GM18526 (cell line): ENCODE data around the gene KIR3DL1.

Experiments used
- POLR2A ChIP-seq: IDR thresholded peaks from 3 replicates; pipeline ENCODE4 v1.6.1; 2011; ENCODE audit not compliant: insufficient read length; ENCODE audit errors: extremely low read depth

Gene KIR3DL1

DNA sequence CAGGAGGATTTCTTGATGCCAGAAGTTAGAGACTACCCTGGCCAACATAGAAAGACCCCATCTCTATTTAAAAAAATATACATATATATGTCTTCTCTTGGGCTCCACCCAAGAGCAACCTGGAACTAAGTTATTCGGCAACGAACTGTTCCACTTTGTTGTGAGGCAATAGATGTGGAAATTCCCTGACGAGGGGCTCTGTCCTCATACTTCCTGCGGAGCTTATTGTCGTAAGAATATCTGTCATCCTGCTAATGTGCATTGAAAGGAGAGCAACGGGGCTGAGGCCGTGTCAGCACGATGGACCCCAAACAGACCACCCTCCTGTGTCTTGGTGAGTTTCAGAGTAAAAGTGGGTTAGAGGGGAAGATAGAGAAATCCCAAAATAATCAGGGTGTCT lies 57.7 kb downstream of the KIR3DL1 start, which contains the start of gene FCAR:
Gene FCAR (plus strand): TSS at position 246 of the 400 bp plus-strand sequence. CDS start 55 bp downstream, at position 301.
- TF ChIP-seq POLR2A: no peak

DNA sequence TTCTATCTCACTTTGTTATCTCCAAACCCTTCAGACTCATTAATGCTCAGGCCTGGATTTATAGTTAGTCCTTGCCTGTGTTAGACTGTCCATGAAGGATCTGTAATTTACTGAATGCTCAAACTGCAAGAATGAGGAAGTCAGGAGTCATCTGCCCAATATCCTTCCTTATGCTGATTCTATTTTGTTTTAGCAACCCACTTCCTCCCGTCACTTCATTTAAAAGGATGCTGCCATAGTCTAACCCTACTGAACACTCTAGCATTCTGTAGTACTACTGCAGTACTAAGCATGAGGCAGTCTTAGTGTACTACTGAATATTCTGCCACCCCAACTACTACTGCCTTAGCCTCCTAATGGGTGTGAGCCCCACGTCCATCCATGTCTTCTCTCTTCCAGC lies 59.2 kb downstream of the KIR3DL1 start:
- TF ChIP-seq POLR2A: no peak

DNA sequence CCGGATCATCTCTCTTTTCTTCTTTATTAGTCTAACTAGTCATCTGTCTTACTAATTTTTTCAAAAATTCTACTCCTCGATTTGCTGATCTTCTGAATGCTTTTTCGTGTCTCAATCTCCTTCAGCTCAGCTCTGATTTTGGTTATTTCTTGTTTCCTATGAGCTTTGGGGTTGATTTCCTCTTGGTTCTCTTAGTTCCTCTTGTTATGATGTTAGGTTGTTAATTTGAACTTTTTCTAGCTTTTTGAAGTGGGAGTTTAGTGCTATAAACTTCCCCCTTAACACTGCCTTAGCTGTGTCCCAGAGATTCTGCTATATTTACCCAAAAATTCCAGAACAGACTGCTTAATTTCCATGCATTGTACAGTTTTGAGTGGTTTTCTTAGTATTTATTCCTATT lies 61.2 kb downstream of the KIR3DL1 start:
- TF ChIP-seq POLR2A: no peak
